ENCODE measurements around the gene TDP1.

- TF ChIP-seq EZH2phosphoT487 (IDR thresholded peaks at IDR 0.05; ENCODE audit: borderline replicate concordance, low read length): no peak
- no peak for TF ChIP-seq EZH2 (IDR thresholded peaks at IDR 0.05; ENCODE audit: low read length, unreplicated experiment)
- no peak for TF ChIP-seq CTCF (conservative IDR thresholded peaks at IDR 0.05; ENCODE audit: low read depth, low read length)
Observed at GRCh38 chr14:90061685-90062126, 106.0 kb downstream of the TDP1 start, which contains the start of gene KCNK13.

All from PC-3 (cell line).